Nephron progenitor cell (in vitro differentiated cells): ENCODE data around the gene NIPAL3.
"Not testable (repeated sequence)": the region's sequence is repeated elsewhere in the genome, so short reads cannot be mapped to it uniquely, and the experiment has no call there.

ENCODE experiments used
- DNase-seq: peaks from one replicate; pipeline ENCODE4 v3.0.0; 2021
- H3K27ac Mint-ChIP-seq: 2 replicates; pipeline ENCODE4 v1.8.0; 2021; ENCODE audit warnings: mild to moderate bottlenecking, moderate library complexity, mixed read lengths
- H3K27me3 Mint-ChIP-seq: 2 replicates; pipeline ENCODE4 v1.8.0; 2021; ENCODE audit warnings: mild to moderate bottlenecking, low read depth, mixed read lengths; ENCODE audit not compliant: poor library complexity
- H3K36me3 Mint-ChIP-seq: 2 replicates; pipeline ENCODE4 v1.8.0; 2021; ENCODE audit warnings: low read depth, mixed read lengths
- H3K4me1 Mint-ChIP-seq: 2 replicates; pipeline ENCODE4 v1.8.0; 2021; ENCODE audit warnings: mixed read lengths
- H3K4me3 Mint-ChIP-seq: 2 replicates; pipeline ENCODE4 v1.8.0; 2021; ENCODE audit warnings: mild to moderate bottlenecking, moderate library complexity, mixed read lengths
- H3K9me3 Mint-ChIP-seq: 2 replicates; pipeline ENCODE4 v1.8.0; 2021; ENCODE audit warnings: mild to moderate bottlenecking, moderate library complexity, mixed read lengths
- CTCF ChIP-seq: fragments of 200-600 bp; sonication (generic); IDR thresholded peaks from 2 replicates; pipeline ENCODE4 v1.5.0; 2021; ENCODE audit warnings: antibody characterized with exemption

The NIPAL3 gene

GRCh38 chr1:24486331-24487065, 70.9 kb downstream of the NIPAL3 start:
- peaks cover 5% of the 10 kb centered on the region for H3K4me1 Mint-ChIP-seq
- no peak for DNase-seq
- peaks cover 31% of the 10 kb centered on the region for H3K27me3 Mint-ChIP-seq
- TF ChIP-seq CTCF = no peak
- H3K36me3 Mint-ChIP-seq = no peaks in the 10 kb centered on the region
- no peak overlapping the region for H3K4me3 Mint-ChIP-seq
- no peak overlapping the region for H3K27ac Mint-ChIP-seq
- peaks cover 26% of the 10 kb centered on the region for H3K9me3 Mint-ChIP-seq

GRCh38 chr1:24487455-24487854, 71.9 kb downstream of the NIPAL3 start:
- no peak for TF ChIP-seq CTCF
- peaks cover 5% of the 10 kb centered on the region for H3K4me1 Mint-ChIP-seq
- H3K9me3 Mint-ChIP-seq = peaks cover 29% of the 10 kb centered on the region
- no peaks in the 10 kb centered on the region for H3K36me3 Mint-ChIP-seq
- no peak overlapping the region for H3K27ac Mint-ChIP-seq
- DNase-seq = no peak
- no peak overlapping the region for H3K4me3 Mint-ChIP-seq
- H3K27me3 Mint-ChIP-seq = peaks cover 37% of the 10 kb centered on the region

GRCh38 chr1:24488159-24488558, 72.6 kb downstream of the NIPAL3 start:
- H3K27ac Mint-ChIP-seq, DNase-seq, H3K4me3 Mint-ChIP-seq, H3K4me1 Mint-ChIP-seq, H3K36me3 Mint-ChIP-seq: not testable (repeated sequence)
- Mint-ChIP-seq H3K9me3 (peaks cover 29% of the 10 kb centered on the region), H3K27me3 (peaks cover 37% of the 10 kb centered on the region)

- H3K4me1 Mint-ChIP-seq = peaks cover 5% of the 10 kb centered on the region
- no peaks in the 10 kb centered on the region for H3K36me3 Mint-ChIP-seq
- peaks cover 29% of the 10 kb centered on the region for H3K9me3 Mint-ChIP-seq
- DNase-seq = no peak
- no peak overlapping the region for H3K4me3 Mint-ChIP-seq
- no peak overlapping the region for H3K27ac Mint-ChIP-seq
- TF ChIP-seq CTCF = no peak
- H3K27me3 Mint-ChIP-seq = peaks cover 34% of the 10 kb centered on the region
Measured at GRCh38 chr1:24489674-24490073, 74.1 kb downstream of the NIPAL3 start.

- TF ChIP-seq CTCF = no peak
- Mint-ChIP-seq H3K27ac (no peak overlapping the region), H3K27me3 (peaks cover 34% of the 10 kb centered on the region), H3K4me1 (peaks cover 5% of the 10 kb centered on the region), H3K9me3 (peaks cover 29% of the 10 kb centered on the region), H3K36me3 (no peaks in the 10 kb centered on the region), H3K4me3 (no peak overlapping the region)
- no peak for DNase-seq
Measured at GRCh38 chr1:24490101-24490781, 74.6 kb downstream of the NIPAL3 start.

- DNase-seq = no peak
- H3K27me3 Mint-ChIP-seq = peaks cover 34% of the 10 kb centered on the region
- H3K27ac Mint-ChIP-seq = no peak overlapping the region
- no peak for TF ChIP-seq CTCF
- H3K4me1 Mint-ChIP-seq = peaks cover 3% of the 10 kb centered on the region
- no peaks in the 10 kb centered on the region for H3K36me3 Mint-ChIP-seq
- peaks cover 29% of the 10 kb centered on the region for H3K9me3 Mint-ChIP-seq
- H3K4me3 Mint-ChIP-seq = no peak overlapping the region
Measured at GRCh38 chr1:24491577-24492360, 76.2 kb downstream of the NIPAL3 start.

- peaks cover 24% of the 10 kb centered on the region for H3K27me3 Mint-ChIP-seq
Measured at GRCh38 chr1:24492935-24493334, 77.3 kb downstream of the NIPAL3 start.

More at GRCh38 chr1:24492935-24493334, 77.3 kb downstream of the NIPAL3 start:
- not testable (repeated sequence) for H3K27ac Mint-ChIP-seq, H3K36me3 Mint-ChIP-seq, H3K4me1 Mint-ChIP-seq, H3K4me3 Mint-ChIP-seq, DNase-seq
- peaks cover 29% of the 10 kb centered on the region for H3K9me3 Mint-ChIP-seq
